Left lung (tissue), 10 donors: ENCODE data around the gene FHIT. TPM values are rescaled to one million over a fixed set of nuclear protein-coding genes. Genes with fewer than 3 reads are reported as not detected.

Experiments
- ATAC-seq: fragments of 200-7000 bp; cut with Tn5 transposase; one replicate; pipeline ENCODE4 v1.9.1; 2020; ENCODE audit warnings: moderate library complexity
- DNase-seq, 4 donors: peaks; one replicate each; pipeline ENCODE4 v3.0.0-alpha.2; 2013 to 2020
- H3K27ac ChIP-seq, 2 donors: fragments of 200-600 bp; sonication (generic) in 1 of 2; one replicate each; pipeline versions ENCODE4 v1.5.0 to v1.8.0; 2020 to 2021
- H3K27me3 ChIP-seq, 2 donors: fragments of 200-600 bp; sonication (generic) in 1 of 2; one replicate each; pipeline versions ENCODE4 v1.5.0 to v1.8.0; 2020 to 2021
- H3K36me3 ChIP-seq, 2 donors: fragments of 200-600 bp; sonication (generic) in 1 of 2; one replicate each; pipeline versions ENCODE4 v1.5.0 to v1.8.0; 2020 to 2021
- H3K4me1 ChIP-seq, 2 donors: fragments of 200-600 bp; one replicate each; pipeline ENCODE4 v1.8.0; 2021
- H3K4me3 ChIP-seq, 2 donors: fragments of 200-600 bp; sonication (generic) in 1 of 2; one replicate each; pipeline versions ENCODE4 v1.5.0 to v1.8.0; 2020 to 2021; ENCODE audit warnings: mild to moderate bottlenecking in 1 of 2
- H3K9me3 ChIP-seq, 2 donors: fragments of 200-600 bp; sonication (generic) in 1 of 2; one replicate each; pipeline versions ENCODE4 v1.5.0 to v1.8.0; 2020 to 2021
- CTCF ChIP-seq, 2 donors: fragments of 200-600 bp; sonication (generic) in 1 of 2; IDR thresholded peaks; one replicate each; pipeline versions ENCODE4 v1.5.0 to v1.8.0; 2021; ENCODE audit warnings: antibody characterized with exemption in 2 of 2
- intact Hi-C, 2 donors: fragments of 100-400 bp; cut with DNase I; formaldehyde crosslinking; loops; one replicate each; pipeline versions ENCODE4 v1.11.2 to v1.14.2; 2022
- polyA plus RNA-seq, 6 donors: library from polyadenylated mRNA; unstranded; fragments of 120-200 nt; gene quantifications; one replicate each; pipeline ENCODE4 v1.2.1, GENCODE V29; 2013; ENCODE audit not compliant: insufficient read length in 6 of 6
- total RNA-seq, 2 donors: library from RNA; stranded (reverse); fragmentation: NEBNext Ultra II Directional; extraction: Animal tissue kit (Norgen Biotek cat#: 25700); gene quantifications; one replicate each; pipeline ENCODE4 v1.2.1, GENCODE V29; 2021
- donor health status: DM: no; HTN: yes; CAD: no.
- donor health status: DM: no; HTN: no; CAD: no.

FHIT gene
- total and polyA plus RNA-seq, 8 donors, result 8.5 to 16.3 (median 9.7) TPM

GRCh38 chr3:61250784-61251173, 473 bp downstream of the FHIT start:
- intact Hi-C loops, result no loop called here
- Histone ChIP-seq H3K27ac (peak overlapping the region; percentile 73 to 77), H3K4me3 (peak overlapping the region; percentile 70 to 81), H3K4me1 (peaks cover 0 to 14% of the 10 kb centered on the region in 2 donors), H3K9me3 (no peaks in the 10 kb centered on the region), H3K36me3 (no peaks in the 10 kb centered on the region), H3K27me3 (no peaks in the 10 kb centered on the region)
- DNase-seq (peak in 2 of 4 donors; percentile 43 to 50), ATAC-seq (peak; percentile 55)
- TF ChIP-seq CTCF (IDR thresholded peaks at IDR 0.05), result no peak

GRCh38 chr3:61248496-61248895, 2.8 kb downstream of the FHIT start:
- Histone ChIP-seq H3K27me3 (no peaks in the 10 kb centered on the region), H3K27ac (no peak overlapping the region), H3K9me3 (no peaks in the 10 kb centered on the region), H3K36me3 (no peaks in the 10 kb centered on the region), H3K4me3 (no peak overlapping the region), H3K4me1 (peaks cover 0 to 14% of the 10 kb centered on the region in 2 donors)
- intact Hi-C loops, result no loop called here
- ATAC-seq (no peak), DNase-seq (no peak)
- no peak for TF ChIP-seq CTCF (IDR thresholded peaks at IDR 0.05)

- DNase-seq (no peak), ATAC-seq (no peak)
- Histone ChIP-seq H3K9me3 (no peaks in the 10 kb centered on the region), H3K27ac (no peak overlapping the region), H3K36me3 (no peaks in the 10 kb centered on the region), H3K27me3 (no peaks in the 10 kb centered on the region), H3K4me3 (no peak overlapping the region), H3K4me1 (peaks cover 0 to 12% of the 10 kb centered on the region in 2 donors)
- intact Hi-C loops, result no loop called here
- no peak for TF ChIP-seq CTCF (IDR thresholded peaks at IDR 0.05)
These were observed 4.1 kb downstream of the FHIT start for GRCh38 chr3:61247191-61247590.

- intact Hi-C loops, result no loop called here
- H3K27me3 ChIP-seq, result no peaks in the 10 kb centered on the region
- DNase-seq (peak in 2 of 4 donors; percentile 38 to 73), ATAC-seq (peak; percentile 64)
- TF ChIP-seq CTCF (IDR thresholded peaks at IDR 0.05), result no peak
- H3K27ac ChIP-seq, result no peak overlapping the region
- H3K9me3 ChIP-seq, result no peaks in the 10 kb centered on the region
- H3K4me3 ChIP-seq, result no peak overlapping the region
- H3K4me1 ChIP-seq, result no peaks in the 10 kb centered on the region
- H3K36me3 ChIP-seq, result no peaks in the 10 kb centered on the region
These were observed 11.4 kb downstream of the FHIT start for GRCh38 chr3:61239871-61240270.

GRCh38 chr3:61237858-61238257, 13.4 kb downstream of the FHIT start:
- Histone ChIP-seq H3K27ac (no peak overlapping the region), H3K27me3 (no peaks in the 10 kb centered on the region), H3K4me3 (no peak overlapping the region), H3K36me3 (no peaks in the 10 kb centered on the region), H3K4me1 (no peaks in the 10 kb centered on the region), H3K9me3 (no peaks in the 10 kb centered on the region)
- intact Hi-C loops, result no loop called here
- DNase-seq (no peak), ATAC-seq (no peak)
- no peak for TF ChIP-seq CTCF (IDR thresholded peaks at IDR 0.05)
